SH-SY5Y (cell line): ENCODE data around the gene DNAJC7.

Experiments
- GATA2 ChIP-seq: IDR thresholded peaks from 2 replicates; pipeline ENCODE4 v1.6.1; 2011; ENCODE audit warnings: mild to moderate bottlenecking, low read depth, low read length
- GATA3 ChIP-seq: IDR thresholded peaks from 2 replicates; pipeline ENCODE4 v1.6.1; 2011; ENCODE audit warnings: low read depth, mild to moderate bottlenecking, low read length, moderate library complexity

DNA sequence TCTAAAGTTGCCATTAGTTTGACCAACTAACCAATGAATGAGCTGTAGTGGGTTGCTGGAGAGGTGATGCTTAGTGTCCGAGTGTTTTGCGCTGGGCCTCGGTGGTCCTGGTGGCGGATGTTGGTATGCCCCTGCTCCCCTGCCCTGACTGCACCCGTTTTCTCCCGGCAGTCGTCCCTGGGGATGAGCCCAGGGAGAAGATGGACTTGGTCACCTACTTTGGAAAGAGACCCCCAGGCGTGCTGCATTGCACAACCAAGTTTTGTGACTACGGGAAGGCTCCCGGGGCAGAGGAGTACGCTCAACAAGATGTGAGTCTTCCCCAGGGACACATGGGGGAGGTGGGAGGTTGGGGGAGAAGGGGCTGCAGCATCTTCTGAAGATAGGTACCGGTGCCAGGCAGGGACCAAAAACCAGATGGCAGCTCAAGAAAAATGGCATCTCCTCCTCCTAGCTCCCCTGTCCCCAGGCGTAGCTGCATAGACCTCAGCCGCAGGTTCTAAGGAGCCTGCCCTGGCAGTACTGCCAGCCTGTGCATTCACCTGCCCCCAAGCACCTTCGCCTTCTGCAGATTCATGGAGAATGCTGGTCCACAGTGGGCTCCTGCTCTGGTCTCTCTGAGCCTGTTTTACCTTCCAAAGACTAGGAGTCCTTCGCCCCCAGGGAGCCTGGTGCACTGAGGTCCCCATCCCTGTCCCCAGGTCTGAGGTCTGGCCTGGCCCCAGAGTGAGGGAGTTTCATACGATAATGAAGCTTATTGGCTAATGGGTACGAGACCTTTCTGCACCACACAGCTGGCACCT is 45.3 kb downstream of the DNAJC7 start:
- TF ChIP-seq GATA2 (no peak), GATA3 (no peak)
